Measurements from ENCODE around the gene CDH4.

Gene CDH4

DNA sequence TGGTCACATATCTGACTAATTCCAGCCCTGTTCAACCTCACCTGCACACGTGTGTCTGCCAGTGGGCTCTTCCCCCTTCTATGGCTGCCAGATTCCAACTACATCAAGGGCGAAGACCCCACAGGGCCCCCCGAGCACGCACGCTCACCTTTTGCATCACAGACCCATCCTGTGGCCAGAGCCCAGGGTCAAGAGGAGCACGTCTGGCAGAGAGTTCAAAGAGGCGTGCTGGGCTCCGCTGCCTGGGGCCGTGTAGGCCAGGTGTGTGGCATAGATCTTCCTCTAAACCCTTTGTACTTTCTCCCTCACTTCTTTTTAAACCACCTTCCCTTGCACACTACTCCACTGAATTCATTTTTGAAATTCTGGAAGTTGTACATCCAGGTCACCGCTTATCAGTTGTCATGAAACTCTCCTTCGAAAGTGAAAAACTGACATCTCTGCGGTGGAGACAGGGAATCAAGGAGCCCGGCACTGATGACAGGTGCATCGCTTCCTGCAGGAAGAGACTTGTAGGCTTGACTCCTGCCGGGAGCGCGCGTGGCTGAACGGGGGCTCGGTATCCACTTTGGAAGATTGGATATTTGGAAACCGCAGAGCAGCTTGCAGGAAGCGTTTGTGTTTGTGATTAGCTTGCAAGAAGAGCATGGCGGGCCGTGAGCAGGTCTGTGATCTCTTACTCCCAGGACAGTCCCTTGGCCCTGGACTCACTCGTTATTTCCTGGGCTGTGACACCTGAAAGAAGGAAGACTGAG lies 397.2 kb downstream of the CDH4 start:
- DNase-seq (ENCODE audit: low read depth): no peak
- no peak overlapping the region for H3K4me3 ChIP-seq (ENCODE audit: low read depth, low read length)
- TF ChIP-seq, protein P1, sequence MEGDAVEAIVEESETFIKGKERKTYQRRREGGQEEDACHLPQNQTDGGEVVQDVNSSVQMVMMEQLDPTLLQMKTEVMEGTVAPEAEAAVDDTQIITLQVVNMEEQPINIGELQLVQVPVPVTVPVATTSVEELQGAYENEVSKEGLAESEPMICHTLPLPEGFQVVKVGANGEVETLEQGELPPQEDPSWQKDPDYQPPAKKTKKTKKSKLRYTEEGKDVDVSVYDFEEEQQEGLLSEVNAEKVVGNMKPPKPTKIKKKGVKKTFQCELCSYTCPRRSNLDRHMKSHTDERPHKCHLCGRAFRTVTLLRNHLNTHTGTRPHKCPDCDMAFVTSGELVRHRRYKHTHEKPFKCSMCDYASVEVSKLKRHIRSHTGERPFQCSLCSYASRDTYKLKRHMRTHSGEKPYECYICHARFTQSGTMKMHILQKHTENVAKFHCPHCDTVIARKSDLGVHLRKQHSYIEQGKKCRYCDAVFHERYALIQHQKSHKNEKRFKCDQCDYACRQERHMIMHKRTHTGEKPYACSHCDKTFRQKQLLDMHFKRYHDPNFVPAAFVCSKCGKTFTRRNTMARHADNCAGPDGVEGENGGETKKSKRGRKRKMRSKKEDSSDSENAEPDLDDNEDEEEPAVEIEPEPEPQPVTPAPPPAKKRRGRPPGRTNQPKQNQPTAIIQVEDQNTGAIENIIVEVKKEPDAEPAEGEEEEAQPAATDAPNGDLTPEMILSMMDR (IDR thresholded peaks at IDR 0.05; ENCODE audit: control insufficient read depth, extremely low read depth, insufficient read depth): no peak

DNA sequence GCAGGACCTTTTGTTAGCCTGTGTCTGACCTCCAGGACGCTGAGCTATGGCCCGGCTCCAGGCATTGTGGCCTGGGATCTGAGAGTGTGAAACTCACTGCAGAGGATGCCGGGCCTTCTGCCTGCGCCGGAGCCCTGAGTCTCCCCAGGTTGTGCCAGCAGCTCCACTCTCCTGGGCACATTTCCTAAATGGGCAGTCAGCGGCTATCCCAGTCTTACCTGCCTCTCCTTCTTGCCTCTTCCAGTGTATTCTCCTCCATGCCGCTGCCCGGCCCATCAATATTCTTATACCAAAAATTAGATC lies 397.8 kb downstream of the CDH4 start:
- TF ChIP-seq, protein P1 (IDR thresholded peaks at IDR 0.05; ENCODE audit: control insufficient read depth, extremely low read depth, insufficient read depth): no peak
- no peak overlapping the region for H3K4me3 ChIP-seq (ENCODE audit: low read depth, low read length)
- DNase-seq (ENCODE audit: low read depth): no peak

DNA sequence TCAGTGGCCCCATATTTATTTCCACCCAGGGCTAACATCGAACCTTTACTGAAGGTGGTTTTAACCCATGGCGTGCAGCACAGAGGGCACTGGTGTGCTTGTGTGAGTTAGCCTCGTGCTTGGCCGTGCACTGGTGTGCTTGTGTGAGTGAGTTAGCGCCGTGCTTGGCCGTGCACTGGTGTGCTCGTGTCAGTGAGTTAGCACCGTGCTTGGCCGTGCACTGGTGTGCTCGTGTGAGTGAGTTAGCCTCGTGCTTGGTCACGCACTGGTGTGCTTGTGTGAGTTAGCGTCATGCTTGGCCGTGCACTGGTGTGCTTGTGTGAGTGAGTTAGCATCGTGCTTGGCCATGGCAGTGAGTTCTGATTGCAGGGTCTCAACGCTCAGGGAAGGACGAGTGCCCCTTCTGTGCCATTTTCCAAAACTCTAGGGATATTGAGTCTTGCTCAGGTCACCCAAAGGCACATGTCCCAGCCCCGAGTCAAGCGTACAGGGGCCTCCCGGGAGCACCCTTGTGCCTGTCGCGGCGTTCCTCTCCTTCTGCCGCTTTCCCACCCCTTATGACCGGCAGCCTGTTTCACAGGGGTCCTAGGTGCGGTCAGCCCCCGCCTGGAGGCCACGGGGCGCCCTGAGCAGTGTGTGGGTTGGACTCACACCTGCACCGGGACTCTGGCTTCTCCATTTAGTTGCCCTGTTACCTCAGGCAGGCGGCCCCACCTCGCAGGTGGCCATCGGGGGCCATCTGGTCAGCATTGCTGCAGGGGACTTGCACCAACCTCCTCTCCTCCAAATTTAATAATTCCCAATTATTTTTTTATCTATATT lies 399.1 kb downstream of the CDH4 start:
- DNase-seq (ENCODE audit: low read depth): no peak
- TF ChIP-seq, protein P1 (IDR thresholded peaks at IDR 0.05; ENCODE audit: control insufficient read depth, extremely low read depth, insufficient read depth): no peak
- H3K4me3 ChIP-seq (ENCODE audit: low read depth, low read length): no peak overlapping the region

DNA sequence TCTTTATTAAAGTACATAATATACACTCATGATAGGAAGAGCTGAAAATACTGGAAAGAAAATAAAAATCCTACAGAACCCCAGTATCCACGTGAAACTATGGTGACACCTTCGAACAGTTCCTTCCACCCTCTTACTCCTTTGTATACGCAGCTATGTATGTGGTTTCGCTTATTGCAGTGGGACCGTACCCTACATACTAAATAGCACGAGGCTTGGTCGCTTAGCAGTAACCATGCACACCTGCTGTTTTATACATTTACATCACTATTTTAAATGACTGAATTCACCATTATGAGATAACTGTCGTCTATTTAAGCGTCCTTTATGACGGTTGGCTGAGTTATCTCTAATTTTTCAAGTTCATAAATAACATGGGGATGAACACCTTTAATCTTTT lies 400.1 kb downstream of the CDH4 start:
- TF ChIP-seq, protein P1 (IDR thresholded peaks at IDR 0.05; ENCODE audit: control insufficient read depth, extremely low read depth, insufficient read depth): no peak
- no peak overlapping the region for H3K4me3 ChIP-seq (ENCODE audit: low read depth, low read length)
- DNase-seq (ENCODE audit: low read depth): no peak

DNA sequence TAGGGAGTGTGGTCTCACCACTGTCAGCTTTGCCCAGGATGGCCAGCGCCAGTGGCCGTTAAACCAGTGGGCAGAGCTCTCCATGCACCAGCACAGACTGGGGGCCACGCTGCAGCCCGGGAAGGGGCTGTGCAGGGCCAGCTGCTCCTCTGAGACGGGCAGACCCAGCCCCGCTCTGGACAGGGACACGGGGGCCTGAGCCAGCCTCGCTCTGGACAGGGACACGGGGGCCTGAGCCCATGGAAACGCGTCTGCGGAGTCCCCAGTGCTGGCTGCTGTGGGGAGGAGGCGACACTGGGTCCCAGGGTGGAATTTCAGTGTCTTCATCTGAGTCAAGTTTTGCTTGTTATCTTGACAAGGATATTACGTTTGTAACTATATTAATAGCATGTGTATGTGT lies 402.7 kb downstream of the CDH4 start:
- TF ChIP-seq, protein P1 (IDR thresholded peaks at IDR 0.05; ENCODE audit: control insufficient read depth, extremely low read depth, insufficient read depth): no peak
- no peak for DNase-seq (ENCODE audit: low read depth)
- no peak overlapping the region for H3K4me3 ChIP-seq (ENCODE audit: low read depth, low read length)

DNA sequence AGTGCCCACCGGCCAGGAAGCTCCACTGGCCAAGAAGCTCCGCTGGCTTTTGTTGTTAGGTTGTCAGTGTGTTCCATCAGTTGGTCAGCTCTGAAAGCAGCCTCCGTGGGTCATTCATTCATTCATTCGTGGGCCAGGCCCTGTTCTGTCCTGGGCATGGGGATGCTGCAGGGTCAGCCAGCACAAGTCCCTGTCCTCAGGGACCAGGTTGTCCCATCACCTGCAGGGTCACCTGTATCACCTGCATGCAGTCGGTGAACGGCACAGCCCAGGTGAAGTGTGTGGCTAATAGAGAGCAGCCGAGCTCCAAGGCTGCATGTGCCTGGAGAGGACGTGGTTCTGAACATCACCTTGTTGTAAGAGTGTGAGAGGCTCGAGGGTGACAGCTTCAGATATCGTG lies 403.5 kb downstream of the CDH4 start:
- no peak overlapping the region for H3K4me3 ChIP-seq (ENCODE audit: low read depth, low read length)
- DNase-seq (ENCODE audit: low read depth): no peak

More for the DNA sequence above, 403.5 kb downstream of the CDH4 start:
- TF ChIP-seq, protein P1 (IDR thresholded peaks at IDR 0.05; ENCODE audit: control insufficient read depth, extremely low read depth, insufficient read depth): no peak

Measured in LNCaP clone FGC (cell line).